ENCODE results near the gene RHBDL3.
A peak's percentile ranks its signal among the peaks of the same experiment; 100 is the strongest.
"Not testable (repeated sequence)": the region's sequence is repeated elsewhere in the genome, so short reads cannot be mapped to it uniquely, and the experiment has no call there.

RHBDL3 gene

DNA sequence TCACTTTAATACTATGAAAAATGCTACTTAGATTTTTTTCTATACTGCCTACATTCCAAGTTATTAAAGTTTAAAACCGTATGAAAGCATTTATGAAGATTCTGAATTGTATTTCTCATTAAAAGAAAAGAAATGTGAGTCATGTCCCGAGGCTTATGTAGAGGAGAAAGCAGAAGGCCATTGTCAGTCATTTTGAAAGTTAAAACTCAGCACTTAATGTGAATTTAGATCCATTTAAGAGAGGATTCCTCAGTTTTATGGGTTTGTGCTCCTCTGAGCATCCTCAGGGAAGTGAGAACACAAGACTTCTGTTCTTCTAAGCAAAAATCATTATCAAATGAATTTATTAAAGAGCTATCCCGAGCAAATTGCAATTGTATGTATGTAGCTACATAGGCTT, 64.5 kb downstream of the RHBDL3 start:
- DNase-seq, result no peak

GRCh38 chr17:32331243-32332040, 65.8 kb downstream of the RHBDL3 start:
- peak; percentile 28 for DNase-seq

DNA sequence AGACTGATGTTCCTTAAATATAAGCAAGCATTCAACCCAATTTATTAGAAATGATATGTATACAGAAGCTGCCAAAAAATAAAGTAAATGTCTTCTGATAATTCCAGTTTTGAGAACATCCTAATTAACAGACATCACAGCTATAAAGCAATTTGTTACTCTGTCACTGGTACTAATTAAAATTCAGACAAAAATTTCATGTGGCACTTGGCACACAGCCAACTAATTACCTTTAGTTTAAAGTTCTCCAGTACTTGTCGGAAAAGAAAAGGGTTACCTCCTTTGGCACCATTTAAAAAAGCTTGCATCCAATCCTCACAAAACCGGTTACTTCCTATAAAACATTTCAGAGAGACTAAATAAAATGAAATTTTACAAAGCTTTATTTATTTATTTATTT, 67.6 kb downstream of the RHBDL3 start:
- no peak for DNase-seq

- no peak for DNase-seq
Measured at GRCh38 chr17:32335046-32335445, 69.4 kb downstream of the RHBDL3 start.

- DNase-seq, result no peak
Measured at GRCh38 chr17:32335687-32336086, 70.1 kb downstream of the RHBDL3 start.

DNA sequence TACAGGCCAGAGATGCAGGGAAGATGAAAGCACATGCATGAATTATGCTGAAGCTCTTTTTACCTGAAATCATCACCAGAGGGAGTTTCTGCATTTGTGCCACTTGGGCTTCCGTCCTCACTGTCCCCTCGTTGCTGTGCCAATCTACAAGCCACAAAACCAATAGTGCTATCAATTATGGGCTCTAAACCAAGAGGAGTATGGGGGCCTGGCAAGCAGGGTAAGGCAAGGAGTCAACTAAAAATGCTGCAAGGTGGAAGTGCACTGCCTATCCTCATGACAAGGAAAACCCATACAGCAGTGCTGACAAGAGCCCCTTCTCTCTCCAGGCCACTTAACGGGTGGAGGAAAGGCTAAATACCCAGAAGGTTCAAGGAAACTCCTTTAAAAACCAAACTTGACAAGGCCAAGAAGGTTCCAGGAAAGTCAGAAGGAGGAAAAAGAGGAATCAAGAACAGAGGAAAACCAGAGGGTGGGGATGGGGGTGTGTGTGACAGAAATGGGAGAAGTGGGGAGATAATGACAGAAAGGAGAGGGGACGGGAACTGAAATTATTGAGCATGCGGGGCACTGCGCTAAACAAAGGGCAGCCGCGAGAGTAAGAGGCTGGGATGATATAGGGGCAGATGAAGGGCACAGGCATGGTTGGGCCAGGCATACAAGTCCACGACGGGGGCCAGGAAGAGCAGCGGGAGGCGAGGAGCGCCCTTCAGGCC, 75.7 kb downstream of the RHBDL3 start:
- peak; percentile 75 for DNase-seq

DNA sequence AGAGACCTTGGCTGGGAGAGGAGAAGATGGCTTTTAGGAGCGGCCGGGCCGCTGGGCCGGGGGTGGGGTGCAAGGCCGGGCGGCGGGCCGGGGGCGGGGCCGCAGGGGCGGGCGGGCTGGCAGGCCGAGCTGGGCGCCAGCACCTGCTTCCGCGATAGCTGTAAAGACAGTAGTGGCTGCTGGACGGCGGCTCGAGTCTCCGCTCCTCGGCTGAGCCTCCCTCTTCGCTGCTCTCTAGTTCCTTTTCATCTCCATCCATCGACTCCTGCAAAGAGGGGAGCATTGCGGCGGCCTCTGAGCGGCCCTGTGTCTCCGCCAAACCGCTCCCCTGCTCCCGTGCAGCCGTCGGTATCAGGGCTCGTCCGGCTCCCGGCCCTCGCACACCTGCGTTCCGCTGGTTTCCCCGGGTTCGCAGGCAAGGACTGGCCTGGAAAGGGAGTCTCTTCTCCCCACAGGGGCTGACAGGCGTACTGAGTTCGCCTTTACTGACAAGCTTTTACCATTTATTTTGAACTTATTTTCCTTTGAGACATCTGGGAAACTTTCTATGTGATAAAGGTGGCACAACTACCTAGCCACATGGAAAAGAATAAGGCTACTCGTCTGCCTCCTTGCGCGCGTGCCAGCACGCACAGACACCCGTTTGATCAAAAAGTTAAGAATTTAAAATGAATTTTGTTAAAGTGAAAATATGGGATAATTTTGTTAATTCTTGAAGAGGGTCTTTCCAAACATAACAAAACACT, 76.4 kb downstream of the RHBDL3 start, which contains the start of gene C17orf75:
TSS of gene C17orf75 (minus strand) at position 317 of the 746 bp plus-strand sequence. CDS start at position 283, 34 bp downstream.
- peak; percentile 82 for DNase-seq

DNA sequence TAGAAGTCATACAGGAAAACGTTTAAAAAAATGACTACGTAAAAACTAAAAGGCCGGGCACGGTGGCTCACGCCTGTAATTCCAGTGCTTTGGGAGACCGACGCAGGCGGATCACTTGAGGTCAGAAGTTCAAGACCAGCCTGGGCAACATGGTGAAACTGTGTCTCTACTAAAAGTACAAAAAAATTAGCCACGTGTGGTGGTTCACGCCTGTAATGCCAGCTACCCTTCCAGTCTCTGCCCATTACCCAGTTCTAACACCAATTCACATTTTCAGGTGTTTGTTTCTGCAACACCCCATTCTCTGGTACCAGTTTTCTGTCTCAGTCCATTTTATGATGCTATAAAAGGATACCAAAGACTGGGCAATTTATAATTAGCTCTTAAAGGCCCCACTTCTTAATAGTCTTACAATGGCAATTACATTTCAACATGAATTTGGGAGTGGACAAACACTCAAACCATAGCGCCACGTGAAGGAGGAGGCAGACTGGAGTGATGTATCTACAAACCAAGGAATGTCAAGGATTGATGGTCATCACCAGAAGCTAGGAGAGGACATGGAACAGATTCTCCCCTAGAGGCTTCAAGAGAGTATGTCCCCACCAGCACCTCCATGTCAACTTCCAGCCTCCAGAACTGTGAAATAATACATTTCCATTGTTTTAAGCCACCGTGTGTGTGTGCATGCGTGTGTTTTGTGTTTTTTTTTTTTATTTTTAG, 77.1 kb downstream of the RHBDL3 start:
- DNase-seq, result peak; percentile 39

- peak; percentile 63 for DNase-seq
Measured at GRCh38 chr17:32345951-32346600, 80.4 kb downstream of the RHBDL3 start.

DNA sequence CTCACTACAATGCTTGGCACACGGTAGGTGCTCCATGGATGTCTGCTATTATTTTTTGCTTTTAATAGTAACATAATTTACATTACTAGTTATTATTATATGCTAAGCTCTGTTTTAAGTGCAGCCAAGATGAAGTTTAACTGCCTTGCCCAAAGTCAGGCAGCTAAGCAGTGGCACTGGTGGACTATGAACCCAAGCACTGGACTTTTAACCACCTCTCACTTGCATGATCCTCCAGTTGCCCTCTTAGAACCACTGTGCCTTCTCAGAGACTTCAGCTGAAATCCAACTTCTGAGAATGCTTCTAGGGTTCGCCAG, 82.8 kb downstream of the RHBDL3 start:
- peak; percentile 95 for DNase-seq

- DNase-seq, result no peak
Measured at GRCh38 chr17:32349503-32349853, 83.8 kb downstream of the RHBDL3 start.

DNA sequence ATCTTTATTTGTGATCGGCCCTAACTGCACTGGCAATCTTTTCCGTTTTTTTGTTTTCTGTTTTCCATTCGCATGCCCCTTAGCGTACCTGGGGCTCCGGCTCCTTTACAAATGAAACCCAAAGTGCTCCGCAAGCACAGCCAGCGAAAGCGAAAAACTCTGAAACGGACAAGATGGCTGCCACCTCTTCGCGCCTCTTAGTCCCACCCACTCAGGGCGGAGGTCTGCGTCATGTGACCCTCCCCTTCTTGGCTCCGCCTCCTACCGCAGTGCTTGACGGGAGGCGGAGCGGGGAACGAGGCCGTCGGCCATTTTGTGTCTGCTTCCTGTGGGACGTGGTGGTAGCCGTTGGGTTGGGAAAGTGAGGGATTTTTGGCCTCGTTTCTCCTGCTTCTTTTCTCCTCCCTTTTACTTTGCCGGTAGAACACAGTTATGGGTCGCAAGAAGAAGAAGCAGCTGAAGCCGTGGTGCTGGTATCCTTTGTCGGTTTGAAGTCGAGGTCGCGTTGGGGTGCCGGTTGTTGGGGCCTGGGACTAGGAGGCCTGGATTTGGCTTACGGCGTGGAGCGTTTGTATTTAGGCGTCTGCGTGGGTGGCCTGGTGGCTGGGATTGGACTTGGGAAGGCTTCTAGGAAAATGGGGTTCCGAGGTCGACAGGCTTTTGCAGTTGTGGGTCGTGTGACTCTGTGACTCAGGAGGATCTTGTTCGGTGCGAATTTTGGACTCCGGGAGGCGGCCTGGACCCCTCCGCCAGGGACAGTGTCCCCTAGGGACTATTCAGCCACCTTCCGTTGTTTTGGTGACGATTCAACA, 84.4 kb downstream of the RHBDL3 start, which contains the start of gene ZNF207:
TSS of gene ZNF207 (plus strand) at position 304 of the 812 bp plus-strand sequence. CDS start at position 433, 129 bp downstream.
- DNase-seq, result peak; percentile 97

- DNase-seq, result peak; percentile 84
Measured at GRCh38 chr17:32350666-32351418, 85.2 kb downstream of the RHBDL3 start.

- not testable (repeated sequence) for DNase-seq
Measured at GRCh38 chr17:32352734-32353133, 87.1 kb downstream of the RHBDL3 start.

- peak; percentile 34 for DNase-seq
Measured at GRCh38 chr17:32355649-32356377, 90.2 kb downstream of the RHBDL3 start.

- no peak for DNase-seq
Measured at GRCh38 chr17:32356378-32356743, 90.7 kb downstream of the RHBDL3 start.

DNA sequence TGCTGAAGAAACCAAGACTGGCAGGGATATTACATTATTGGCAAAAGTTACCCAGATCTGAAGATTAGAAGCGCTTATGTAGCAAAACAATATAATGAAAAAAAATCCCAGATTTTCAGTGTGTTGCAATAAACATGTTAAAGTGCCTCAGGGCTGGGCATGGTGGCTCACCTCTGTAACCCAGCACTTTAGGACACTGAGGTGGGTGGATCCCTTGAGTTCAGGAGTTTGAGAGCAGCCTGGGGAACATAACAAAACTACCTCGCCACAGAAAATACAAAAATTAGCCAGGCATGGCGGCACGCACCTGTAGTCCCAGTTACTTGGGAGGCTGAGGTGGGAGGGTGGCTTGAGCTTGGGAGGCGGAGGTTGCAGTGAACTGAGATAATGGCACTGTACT, 91.1 kb downstream of the RHBDL3 start:
- DNase-seq, result no peak

GRCh38 chr17:32357615-32358014, 92.0 kb downstream of the RHBDL3 start:
- DNase-seq, result peak; percentile 22

GRCh38 chr17:32361270-32361669, 95.6 kb downstream of the RHBDL3 start:
- DNase-seq, result no peak

DNA sequence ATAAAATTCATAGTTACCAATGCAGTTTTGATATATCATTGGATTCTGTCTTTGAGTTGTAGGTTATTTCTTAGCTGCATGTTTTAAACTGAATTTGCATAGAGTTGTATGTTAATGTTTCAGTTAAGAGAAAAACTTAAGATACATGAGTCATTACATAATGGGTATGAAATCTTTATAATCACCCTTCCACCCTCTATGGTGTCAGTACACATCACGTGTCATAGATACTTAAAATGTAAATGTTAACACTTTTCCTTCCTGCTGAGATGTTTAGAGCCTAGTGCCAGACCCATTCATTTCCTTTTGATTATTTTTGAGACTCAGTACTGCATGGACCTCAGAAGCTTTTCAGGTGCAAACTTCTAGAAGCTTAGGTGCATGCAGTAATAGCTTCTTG, 104.8 kb downstream of the RHBDL3 start:
- DNase-seq, result no peak

Measured in hematopoietic multipotent progenitor cell treated with erythropoietin and hydrocortisone succinate and interleukin-3 and kit ligand, for 8 days (in vitro differentiated cells).